ENCODE results near the gene KCNQ1.

KCNQ1 gene

GRCh38 chr11:2519862-2520735 is 75.3 kb downstream of the KCNQ1 start:
- no peak overlapping the region for H3K4me3 ChIP-seq (ENCODE audit: control insufficient read depth, low read depth, low read length)
- TF ChIP-seq, protein P1, sequence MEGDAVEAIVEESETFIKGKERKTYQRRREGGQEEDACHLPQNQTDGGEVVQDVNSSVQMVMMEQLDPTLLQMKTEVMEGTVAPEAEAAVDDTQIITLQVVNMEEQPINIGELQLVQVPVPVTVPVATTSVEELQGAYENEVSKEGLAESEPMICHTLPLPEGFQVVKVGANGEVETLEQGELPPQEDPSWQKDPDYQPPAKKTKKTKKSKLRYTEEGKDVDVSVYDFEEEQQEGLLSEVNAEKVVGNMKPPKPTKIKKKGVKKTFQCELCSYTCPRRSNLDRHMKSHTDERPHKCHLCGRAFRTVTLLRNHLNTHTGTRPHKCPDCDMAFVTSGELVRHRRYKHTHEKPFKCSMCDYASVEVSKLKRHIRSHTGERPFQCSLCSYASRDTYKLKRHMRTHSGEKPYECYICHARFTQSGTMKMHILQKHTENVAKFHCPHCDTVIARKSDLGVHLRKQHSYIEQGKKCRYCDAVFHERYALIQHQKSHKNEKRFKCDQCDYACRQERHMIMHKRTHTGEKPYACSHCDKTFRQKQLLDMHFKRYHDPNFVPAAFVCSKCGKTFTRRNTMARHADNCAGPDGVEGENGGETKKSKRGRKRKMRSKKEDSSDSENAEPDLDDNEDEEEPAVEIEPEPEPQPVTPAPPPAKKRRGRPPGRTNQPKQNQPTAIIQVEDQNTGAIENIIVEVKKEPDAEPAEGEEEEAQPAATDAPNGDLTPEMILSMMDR (IDR thresholded peaks at IDR 0.05; ENCODE audit: control insufficient read depth, insufficient read depth, low read depth, low read length, missing control alignments): no peak
- DNase-seq (ENCODE audit: low read depth): no peak

DNA sequence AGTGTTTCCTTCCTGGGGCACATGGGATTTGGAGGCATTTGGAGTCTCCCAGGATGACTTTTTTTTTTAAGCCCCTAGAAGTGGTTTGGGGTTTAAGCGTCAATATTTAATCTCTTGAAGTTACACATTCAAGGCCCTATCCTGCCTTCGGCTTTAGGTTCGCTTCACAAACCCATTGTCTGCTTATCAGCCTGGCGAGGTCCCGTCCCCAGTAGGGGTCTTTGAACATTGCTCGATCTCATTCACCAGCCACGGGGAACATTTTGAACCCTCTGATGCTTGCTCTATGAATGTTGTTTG is 75.9 kb downstream of the KCNQ1 start:
- no peak for DNase-seq (ENCODE audit: low read depth)
- TF ChIP-seq, protein P1 (IDR thresholded peaks at IDR 0.05; ENCODE audit: control insufficient read depth, insufficient read depth, low read depth, low read length, missing control alignments): no peak
- no peak overlapping the region for H3K4me3 ChIP-seq (ENCODE audit: control insufficient read depth, low read depth, low read length)

DNA sequence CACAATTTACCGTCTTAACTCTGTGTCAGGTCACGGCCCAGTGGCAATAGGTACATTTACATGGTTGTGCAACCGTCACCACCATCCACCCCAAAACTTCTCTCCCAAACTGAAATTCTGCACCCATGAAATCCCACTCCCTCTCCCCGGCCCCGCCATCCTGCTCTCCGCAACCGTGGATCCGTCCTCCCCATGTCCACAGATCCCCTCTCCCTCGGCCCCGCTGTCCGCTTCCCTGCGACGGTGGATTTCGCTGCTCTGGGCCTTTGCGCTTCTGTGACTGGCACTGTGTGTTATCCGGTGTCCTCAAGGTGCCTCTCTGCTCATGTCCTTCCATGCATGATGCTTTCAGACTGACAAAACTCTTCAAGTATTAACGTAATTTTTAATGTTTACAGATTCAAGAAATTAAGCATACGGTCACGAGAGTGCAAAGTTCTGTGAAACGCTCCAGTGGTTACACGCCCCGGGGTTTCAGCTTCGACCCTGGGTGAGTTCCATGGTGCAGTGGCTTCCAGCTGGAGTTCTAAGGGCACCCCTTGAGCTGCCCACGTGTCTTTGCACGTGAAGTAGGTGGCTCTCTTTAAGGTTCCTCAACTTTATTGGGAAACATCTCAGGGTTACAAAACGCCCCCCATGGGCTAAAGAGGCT is 76.4 kb downstream of the KCNQ1 start:
- TF ChIP-seq, protein P1 (IDR thresholded peaks at IDR 0.05; ENCODE audit: control insufficient read depth, insufficient read depth, low read depth, low read length, missing control alignments): no peak

GRCh38 chr11:2521733-2522630 is 77.2 kb downstream of the KCNQ1 start:
- TF ChIP-seq, protein P1 (IDR thresholded peaks at IDR 0.05; ENCODE audit: control insufficient read depth, insufficient read depth, low read depth, low read length, missing control alignments): no peak
- H3K4me3 ChIP-seq (ENCODE audit: control insufficient read depth, low read depth, low read length): no peak overlapping the region
- no peak for DNase-seq (ENCODE audit: low read depth)

More for the DNA sequence above, 76.4 kb downstream of the KCNQ1 start:
- H3K4me3 ChIP-seq (ENCODE audit: control insufficient read depth, low read depth, low read length): no peak overlapping the region
- no peak for DNase-seq (ENCODE audit: low read depth)

DNA sequence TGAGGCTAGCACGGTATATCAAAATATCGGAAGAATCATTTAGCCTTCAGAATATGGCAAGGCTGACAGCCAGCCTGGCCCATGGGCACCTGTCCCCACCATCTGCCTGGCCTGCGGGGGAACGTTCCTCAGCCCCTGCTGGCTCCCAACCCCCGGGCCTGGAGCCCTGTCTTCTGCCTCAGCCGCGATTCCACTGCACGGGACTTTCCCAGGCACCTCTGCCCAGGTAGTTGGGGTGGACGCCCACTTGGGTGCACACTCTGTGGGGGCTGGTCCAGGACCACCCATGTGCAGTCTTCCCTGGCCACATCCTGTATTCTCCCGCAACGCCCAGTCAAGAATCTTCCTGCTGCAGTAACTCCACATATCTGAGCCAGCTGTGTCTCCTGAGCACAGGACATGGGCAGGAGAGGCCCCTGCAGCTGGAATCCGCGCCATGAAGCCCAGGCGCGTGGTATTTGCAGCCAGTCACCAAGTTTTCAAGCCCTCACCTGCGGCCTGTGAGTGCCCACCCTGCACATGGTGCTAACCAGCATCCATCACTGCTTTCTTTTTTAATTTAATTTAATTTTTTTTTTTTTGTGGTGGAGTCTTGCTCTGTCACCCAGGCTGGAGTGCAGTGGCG is 77.9 kb downstream of the KCNQ1 start:
- TF ChIP-seq, protein P1 (IDR thresholded peaks at IDR 0.05; ENCODE audit: control insufficient read depth, insufficient read depth, low read depth, low read length, missing control alignments): no peak
- DNase-seq (ENCODE audit: low read depth): no peak
- H3K4me3 ChIP-seq (ENCODE audit: control insufficient read depth, low read depth, low read length): no peak overlapping the region

GRCh38 chr11:2523821-2524391 is 79.1 kb downstream of the KCNQ1 start:
- TF ChIP-seq, protein P1 (IDR thresholded peaks at IDR 0.05; ENCODE audit: control insufficient read depth, insufficient read depth, low read depth, low read length, missing control alignments): no peak
- no peak overlapping the region for H3K4me3 ChIP-seq (ENCODE audit: control insufficient read depth, low read depth, low read length)
- no peak for DNase-seq (ENCODE audit: low read depth)
